GM12872 (cell line): ENCODE results near the gene SH3PXD2A.

Experiments
- CTCF ChIP-seq: IDR thresholded peaks from 3 replicates; pipeline ENCODE4 v1.5.1; 2011; ENCODE audit warnings: low read depth, mild to moderate bottlenecking, low read length, moderate library complexity; ENCODE audit not compliant: insufficient read depth

The SH3PXD2A gene

GRCh38 chr10:103749779-103750178 lies 105.6 kb downstream of the SH3PXD2A start:
- no peak for TF ChIP-seq CTCF

GRCh38 chr10:103748020-103748419 lies 107.4 kb downstream of the SH3PXD2A start:
- no peak for TF ChIP-seq CTCF

- TF ChIP-seq CTCF, result no peak
These were observed 108.0 kb downstream of the SH3PXD2A start for GRCh38 chr10:103747193-103747865.

GRCh38 chr10:103746598-103746997 lies 108.8 kb downstream of the SH3PXD2A start:
- no peak for TF ChIP-seq CTCF

- TF ChIP-seq CTCF, result 0 out of 3 replicates have a peak, but pooled peaks have one; percentile 8
These were observed 109.8 kb downstream of the SH3PXD2A start for GRCh38 chr10:103745341-103746247.

- no peak for TF ChIP-seq CTCF
These were observed 112.6 kb downstream of the SH3PXD2A start for GRCh38 chr10:103742824-103743223.

- no peak for TF ChIP-seq CTCF
These were observed 114.8 kb downstream of the SH3PXD2A start for GRCh38 chr10:103740611-103741010.
